HAP-1 (cell line): ENCODE data around the gene WNT16.
"Not testable (repeated sequence)": the region's sequence is repeated elsewhere in the genome, so short reads cannot be mapped to it uniquely, and the experiment has no call there.

Source experiments
- DNase-seq, 2 experiments: peaks; one replicate each; pipeline ENCODE4 v3.0.0-alpha.2; 2016 to 2020; ENCODE audit warnings: low spot score in 2 of 2
- H3K27me3 ChIP-seq: fragments of 250-450 bp; sonication (Bioruptor Pico); 2 replicates; pipeline ENCODE4 v1.5.1; 2020; ENCODE audit warnings: low read depth, mild to moderate bottlenecking, moderate library complexity
- H3K36me3 ChIP-seq: fragments of 250-450 bp; sonication (Bioruptor Pico); replicated peaks from 2 replicates; pipeline ENCODE4 v1.5.1; 2020; ENCODE audit warnings: mild to moderate bottlenecking
- H3K4me1 ChIP-seq: fragments of 250-450 bp; sonication (Bioruptor Pico); 2 replicates; pipeline ENCODE4 v1.5.1; 2020; ENCODE audit warnings: mild to moderate bottlenecking
- H3K4me3 ChIP-seq: fragments of 250-450 bp; sonication (Bioruptor Pico); 2 replicates; pipeline ENCODE4 v1.5.1; 2020; ENCODE audit warnings: mild to moderate bottlenecking, moderate library complexity
- H3K9me3 ChIP-seq: fragments of 250-450 bp; sonication (Bioruptor Pico); 2 replicates; pipeline ENCODE4 v1.5.1; 2020; ENCODE audit warnings: mild to moderate bottlenecking, moderate library complexity
- in situ Hi-C: fragments of 300-500 bp; cut with MboI; formaldehyde crosslinking; loops from 3 replicates; pipeline ENCODE4 v1.14.3; 2020; ENCODE audit warnings: low sequenced_read_pairs, inconsistent platforms, mixed read lengths

WNT16 gene

GRCh38 chr7:121328508-121329190, at the start of gene WNT16:
Gene WNT16, plus strand, starts transcription at chr7:121329000. Its CDS starts 293 bp downstream, at chr7:121329293.
- Histone ChIP-seq H3K9me3 (no peaks in the 10 kb centered on the region), H3K4me1 (no peaks in the 10 kb centered on the region), H3K36me3 (no peaks in the 10 kb centered on the region), H3K27me3 (peaks cover 51% of the 10 kb centered on the region), H3K4me3 (peak within 1 kb of the TSS; percentile 19)
- in situ Hi-C loops = no loop called here
- DNase-seq = no peak

- Histone ChIP-seq H3K36me3 (no peaks in the 10 kb centered on the region), H3K4me3 (no peak overlapping the region), H3K4me1 (no peaks in the 10 kb centered on the region), H3K9me3 (no peaks in the 10 kb centered on the region), H3K27me3 (peaks cover under 1% of the 10 kb centered on the region)
- DNase-seq = no peak
- in situ Hi-C loops = no loop called here
Measured at GRCh38 chr7:121279060-121279620, 49.7 kb upstream of the WNT16 start.

GRCh38 chr7:121279822-121280221, 49.0 kb upstream of the WNT16 start:
- no peaks in the 10 kb centered on the region for H3K9me3 ChIP-seq
- H3K27me3 ChIP-seq = no peaks in the 10 kb centered on the region; the same call in 1 of the 2 replicates
- no peaks in the 10 kb centered on the region for H3K4me1 ChIP-seq
- H3K4me3 ChIP-seq = no peak overlapping the region
- no peaks in the 10 kb centered on the region for H3K36me3 ChIP-seq
- no peak for DNase-seq
- in situ Hi-C loops = no loop called here

- in situ Hi-C loops = no loop called here
- Histone ChIP-seq H3K4me3 (no peak overlapping the region), H3K4me1 (no peaks in the 10 kb centered on the region), H3K36me3 (no peaks in the 10 kb centered on the region), H3K9me3 (no peaks in the 10 kb centered on the region), H3K27me3 (no peaks in the 10 kb centered on the region; the same call in 1 of the 2 replicates)
- no peak for DNase-seq
Measured at GRCh38 chr7:121280656-121281055, 48.1 kb upstream of the WNT16 start.

- Histone ChIP-seq H3K36me3 (no peaks in the 10 kb centered on the region), H3K9me3 (no peaks in the 10 kb centered on the region), H3K4me1 (no peaks in the 10 kb centered on the region), H3K27me3 (no peaks in the 10 kb centered on the region), H3K4me3 (no peak overlapping the region)
- in situ Hi-C loops = no loop called here
- no peak for DNase-seq
Measured at GRCh38 chr7:121282129-121282528, 46.7 kb upstream of the WNT16 start.

GRCh38 chr7:121285066-121285667, 43.6 kb upstream of the WNT16 start:
- Histone ChIP-seq H3K4me1 (no peaks in the 10 kb centered on the region), H3K27me3 (no peaks in the 10 kb centered on the region), H3K9me3 (no peaks in the 10 kb centered on the region), H3K4me3 (no peak overlapping the region), H3K36me3 (no peaks in the 10 kb centered on the region)
- in situ Hi-C loops = no loop called here
- DNase-seq = no peak

- Histone ChIP-seq H3K36me3 (no peaks in the 10 kb centered on the region), H3K4me1 (no peaks in the 10 kb centered on the region)
- in situ Hi-C loops = no loop called here
Measured at GRCh38 chr7:121286186-121286585, 42.6 kb upstream of the WNT16 start.

GRCh38 chr7:121286742-121287734, 41.8 kb upstream of the WNT16 start:
- no peaks in the 10 kb centered on the region for H3K9me3 ChIP-seq
- in situ Hi-C loops = no loop called here
- no peak overlapping the region for H3K4me3 ChIP-seq
- H3K27me3 ChIP-seq = peaks cover 4% of the 10 kb centered on the region; the same call in 1 of the 2 replicates
- DNase-seq = no peak
- no peaks in the 10 kb centered on the region for H3K4me1 ChIP-seq
- H3K36me3 ChIP-seq = no peaks in the 10 kb centered on the region

More at GRCh38 chr7:121286186-121286585, 42.6 kb upstream of the WNT16 start:
- Histone ChIP-seq H3K4me3 (no peak overlapping the region), H3K27me3 (peaks cover 4% of the 10 kb centered on the region; the same call in 1 of the 2 replicates), H3K9me3 (no peaks in the 10 kb centered on the region)
- DNase-seq = no peak

- Histone ChIP-seq H3K4me1 (no peaks in the 10 kb centered on the region), H3K36me3 (no peaks in the 10 kb centered on the region), H3K4me3 (no peak overlapping the region), H3K27me3 (peaks cover 4% of the 10 kb centered on the region; the same call in 1 of the 2 replicates), H3K9me3 (no peaks in the 10 kb centered on the region)
- in situ Hi-C loops = no loop called here
- no peak for DNase-seq
Measured at GRCh38 chr7:121288894-121289293, 39.9 kb upstream of the WNT16 start.

- H3K9me3 ChIP-seq, H3K4me1 ChIP-seq, H3K27me3 ChIP-seq, in situ Hi-C loops, H3K36me3 ChIP-seq, DNase-seq, H3K4me3 ChIP-seq: not testable (repeated sequence)
Measured at GRCh38 chr7:121289930-121290329, 38.9 kb upstream of the WNT16 start.

GRCh38 chr7:121294448-121294992, 34.3 kb upstream of the WNT16 start:
- Histone ChIP-seq H3K4me1 (no peaks in the 10 kb centered on the region), H3K27me3 (peaks cover 10% of the 10 kb centered on the region; the same call in 1 of the 2 replicates), H3K4me3 (no peak overlapping the region), H3K9me3 (no peaks in the 10 kb centered on the region), H3K36me3 (no peaks in the 10 kb centered on the region)
- no peak for DNase-seq
- in situ Hi-C loops = no loop called here

GRCh38 chr7:121297843-121298242, 31.0 kb upstream of the WNT16 start:
- Histone ChIP-seq H3K4me3 (no peak overlapping the region), H3K27me3 (0 out of 2 replicates have a peak, but pooled peaks cover 6% of the 10 kb centered on the region), H3K9me3 (no peaks in the 10 kb centered on the region), H3K4me1 (no peaks in the 10 kb centered on the region), H3K36me3 (no peaks in the 10 kb centered on the region)
- in situ Hi-C loops = no loop called here
- DNase-seq = no peak

GRCh38 chr7:121298831-121299239, 30.0 kb upstream of the WNT16 start:
- no peaks in the 10 kb centered on the region for H3K4me1 ChIP-seq
- H3K36me3 ChIP-seq = no peaks in the 10 kb centered on the region
- H3K27me3 ChIP-seq = 0 out of 2 replicates have a peak, but pooled peaks cover 6% of the 10 kb centered on the region
- in situ Hi-C loops = no loop called here
- H3K9me3 ChIP-seq = no peaks in the 10 kb centered on the region
- no peak overlapping the region for H3K4me3 ChIP-seq
- no peak for DNase-seq
